Measurements from ENCODE around the gene TGFA.

The TGFA gene

DNA sequence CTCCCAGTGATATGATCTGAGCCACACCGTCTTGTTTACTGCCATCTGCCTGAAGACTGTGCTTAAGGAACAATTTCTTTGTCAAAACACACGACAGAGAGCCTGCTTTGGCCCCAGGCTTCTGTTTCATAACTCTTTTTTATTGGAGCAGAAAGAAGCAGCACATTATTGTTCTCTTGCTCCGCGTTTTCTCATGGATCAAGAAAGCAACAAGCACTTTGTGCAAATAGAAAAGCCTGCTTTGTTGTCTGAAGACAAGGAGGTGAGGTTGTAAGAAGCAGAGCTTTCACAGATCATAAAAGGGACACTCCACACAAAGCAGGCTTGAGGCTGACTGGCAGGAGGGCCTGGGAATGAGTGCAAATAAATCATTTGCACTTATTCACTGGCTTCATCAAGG lies 133.5 kb downstream of the TGFA start:
- no peak for DNase-seq

DNA sequence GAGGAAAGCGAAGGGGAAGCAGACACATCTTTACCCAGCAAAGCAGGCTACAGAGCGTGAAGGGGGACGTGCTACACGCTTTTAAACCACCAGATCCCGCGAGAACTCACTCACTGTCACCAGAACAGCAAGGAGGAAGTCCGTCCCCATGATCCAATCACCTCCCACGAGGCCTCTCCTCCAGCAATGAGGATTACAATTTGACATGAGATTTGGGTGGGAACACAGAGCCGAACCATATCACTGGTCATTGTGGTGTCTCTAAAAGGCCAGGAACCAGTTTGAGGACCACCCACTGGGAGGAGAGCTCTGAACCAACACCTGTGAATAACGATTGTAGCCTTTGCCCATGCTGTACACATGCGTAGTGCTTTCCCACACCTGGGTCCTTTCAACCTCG lies 135.1 kb downstream of the TGFA start:
- DNase-seq, result no peak

DNA sequence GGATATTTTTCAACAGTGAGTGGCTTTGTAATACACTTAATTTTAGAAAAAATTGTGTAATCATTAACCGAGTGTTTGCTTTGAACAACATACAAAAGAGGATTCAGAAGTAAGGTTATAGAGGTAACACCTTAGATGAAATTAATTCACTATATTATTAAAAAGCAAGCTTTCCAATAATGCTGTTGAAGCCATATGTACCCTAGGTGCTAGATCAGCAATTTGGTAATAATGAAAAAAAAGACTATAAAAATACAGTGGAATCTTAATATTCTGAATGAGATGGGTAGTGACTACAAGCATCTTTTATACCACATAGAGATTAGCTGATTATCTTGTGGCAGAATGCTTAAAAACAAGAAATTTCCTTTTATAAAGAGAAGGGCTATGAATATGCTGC lies 136.6 kb downstream of the TGFA start:
- no peak for DNase-seq

DNA sequence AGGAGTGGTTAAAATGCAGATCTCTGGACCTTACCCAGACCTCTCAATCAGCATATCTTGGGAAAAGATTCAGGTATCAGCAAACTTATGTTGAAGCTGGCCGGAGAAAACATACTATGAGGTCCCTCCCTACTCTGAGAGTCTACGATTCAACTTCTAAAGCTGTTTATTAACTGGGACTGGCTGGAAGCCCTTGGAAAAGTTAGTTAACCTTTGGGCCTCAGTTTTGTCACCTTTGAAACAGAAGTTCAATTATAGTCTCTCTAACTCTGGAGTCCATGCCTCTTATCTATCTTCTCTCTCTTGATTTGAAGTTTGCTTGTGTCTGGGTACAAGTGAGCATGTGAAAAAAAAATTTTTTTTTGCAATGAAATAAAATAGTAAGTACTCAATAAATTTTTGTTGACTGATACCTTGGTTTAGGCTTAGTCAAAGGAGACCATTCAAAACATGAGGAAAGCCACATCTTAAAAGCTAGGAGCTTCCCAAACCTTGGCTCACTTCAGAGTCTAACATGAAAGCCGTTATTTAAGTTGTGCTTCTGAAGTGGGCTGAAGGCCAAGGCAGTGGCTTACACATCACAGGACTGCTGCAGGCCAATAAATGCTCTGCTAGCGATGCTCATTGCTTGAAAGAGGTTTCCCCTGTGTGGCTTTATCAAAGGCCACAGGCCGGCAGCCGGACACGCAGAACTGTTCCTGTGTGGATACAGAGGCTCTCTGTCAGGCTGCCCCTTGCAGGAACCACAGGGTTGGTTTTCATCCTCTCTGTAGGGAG lies 141.1 kb downstream of the TGFA start:
- no peak for DNase-seq

DNA sequence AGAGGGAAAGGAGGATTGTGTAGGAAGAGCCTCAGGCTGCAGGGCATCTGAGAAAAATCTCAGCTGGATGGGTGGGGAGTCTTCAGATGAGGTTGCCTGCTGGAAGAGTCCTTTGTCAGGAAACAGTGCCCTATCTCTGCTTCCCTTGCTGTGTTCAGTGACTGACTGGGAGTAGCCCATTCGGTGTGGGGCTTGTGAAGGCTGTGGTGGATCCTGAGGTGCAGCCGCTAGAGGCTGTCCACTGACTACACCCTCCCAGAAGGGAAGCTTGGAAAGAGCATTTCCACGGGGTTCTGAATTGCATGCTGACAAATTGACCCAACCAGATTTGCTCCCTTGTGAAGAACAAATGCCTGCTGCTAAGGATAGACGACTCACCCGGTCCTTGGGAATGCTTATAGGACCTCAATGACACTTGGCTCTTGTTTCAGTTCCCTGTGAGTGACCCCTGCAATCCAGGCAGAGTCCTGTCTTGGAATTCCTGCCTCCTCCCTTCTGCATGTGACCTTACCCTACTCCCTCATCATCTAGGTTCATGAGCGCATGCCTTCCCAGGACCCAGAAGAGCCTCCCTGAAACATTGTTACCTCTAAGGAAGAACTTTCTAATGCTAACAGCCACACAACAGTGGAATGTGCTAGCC lies 142.0 kb downstream of the TGFA start:
- no peak for DNase-seq

DNA sequence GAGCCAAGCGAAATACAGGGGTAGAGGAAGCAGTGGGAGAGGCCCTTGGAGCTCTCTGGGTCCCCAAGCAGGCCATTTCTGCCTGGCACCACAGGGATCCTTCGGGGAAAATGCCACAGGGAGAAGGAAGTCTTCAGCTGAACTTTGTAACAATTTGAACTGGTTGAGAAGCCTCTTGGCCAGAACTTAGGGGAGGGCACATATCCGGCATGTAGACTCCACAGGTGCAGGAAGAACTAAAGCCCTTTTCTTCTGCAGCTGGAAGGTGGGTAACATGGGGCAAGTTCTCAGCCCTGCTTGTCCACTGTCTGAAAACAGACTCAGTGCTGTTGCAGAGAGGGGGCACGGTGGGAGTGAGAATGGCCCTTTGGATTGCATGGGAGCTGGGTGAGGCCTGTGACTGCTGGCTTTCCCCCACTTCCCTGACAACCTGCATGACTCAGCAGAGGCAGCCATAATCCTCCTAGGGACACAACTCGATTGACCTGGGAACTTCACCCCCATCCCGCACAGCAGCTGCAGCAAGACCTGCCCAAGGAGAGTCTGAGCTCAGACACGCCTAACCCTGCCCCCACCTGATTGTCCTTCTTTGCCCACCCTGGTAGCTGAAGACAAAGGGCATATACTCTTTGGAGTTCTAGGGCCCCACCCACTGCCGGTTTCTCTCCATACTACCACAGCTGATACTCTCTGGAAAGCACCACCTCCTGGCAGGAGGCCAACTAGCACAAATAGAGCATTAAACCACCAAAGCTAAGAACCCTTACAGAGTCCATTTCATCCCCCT lies 150.2 kb downstream of the TGFA start:
- DNase-seq, result no peak

DNA sequence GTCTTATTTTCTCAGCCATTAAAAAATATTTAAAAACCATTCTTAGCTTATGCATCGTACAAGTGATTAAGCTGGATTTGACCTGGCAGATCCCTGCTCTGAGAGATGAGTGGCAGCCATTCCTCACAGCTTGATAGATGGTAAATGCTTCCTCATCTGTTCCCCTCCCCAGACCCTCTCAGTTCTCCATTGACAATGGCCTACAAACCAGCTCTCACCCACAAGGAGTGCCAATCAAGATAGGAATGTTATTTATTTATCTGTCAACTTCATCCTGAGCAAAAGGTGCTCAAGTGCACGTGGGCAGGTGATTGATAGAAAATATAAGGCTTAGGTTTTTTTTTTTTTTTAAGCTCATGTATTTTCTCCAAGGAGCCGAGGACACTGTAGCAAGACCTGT lies 153.1 kb downstream of the TGFA start:
- DNase-seq, result no peak

DNA sequence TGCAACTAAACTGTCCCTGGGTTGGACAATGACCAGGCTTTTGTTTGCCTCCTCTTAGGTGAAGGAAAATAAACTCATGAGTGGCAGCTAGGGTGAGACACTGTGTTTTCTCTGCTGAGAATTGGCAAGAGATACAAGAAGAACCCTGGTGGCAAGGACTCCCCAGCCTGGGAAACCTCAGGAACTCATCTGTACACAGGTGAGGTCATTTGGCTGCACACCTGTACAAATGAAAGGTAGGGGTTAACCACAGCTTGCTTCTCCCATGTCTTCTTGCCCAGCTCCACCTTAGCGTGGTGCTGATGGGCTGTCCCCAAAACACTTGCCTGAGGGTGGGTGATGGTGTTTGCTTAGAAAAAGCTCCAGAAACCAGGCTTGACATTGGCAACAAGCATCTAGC lies 154.6 kb downstream of the TGFA start:
- no peak for DNase-seq

Measured in amygdala (tissue), 56 donors.